ENCODE results near the gene NOVA2. TPM values are rescaled to one million over a fixed set of nuclear protein-coding genes. Genes with fewer than 3 reads are reported as not detected.

The NOVA2 gene
- total RNA-seq (2021): not detected in 2 replicates
- percentile 6 among the genes with signal in this experiment for Bru-seq, nascent RNA
- BruChase-seq, experiment 1, labeled RNA remaining after a 2-hour chase: not detected
- BruChase-seq, experiment 2, labeled RNA remaining after a 6-hour chase: percentile 4 among the genes with signal in this experiment
- long read RNA-seq: 0 reads

GRCh38 chr19:45973553-45974338 is at the start of gene NOVA2:
Gene NOVA2, minus strand, starts transcription at chr19:45973865. Its CDS starts 514 bp downstream, at chr19:45973351.
- Histone ChIP-seq H3K27ac (ENCODE audit: low read depth, low read length, poor library complexity, severe bottlenecking) (no peak within 1 kb of the TSS), H3K4me3 (ENCODE audit: low read depth, low read length, poor library complexity, severe bottlenecking) (peak within 1 kb of the TSS; percentile 36), H3K36me3 (ENCODE audit: insufficient read depth, low read length, poor library complexity, severe bottlenecking) (no peaks in the 10 kb centered on the region), H3K9me3 (ENCODE audit: low read depth, low read length, poor library complexity, severe bottlenecking) (no peaks in the 10 kb centered on the region), H3K27me3 (replicated peaks; ENCODE audit: insufficient read depth, low read depth, low read length, poor library complexity) (peaks cover 47% of the 10 kb centered on the region), H3K4me1 (ENCODE audit: insufficient read depth, low read length, poor library complexity, severe bottlenecking) (no peaks in the 10 kb centered on the region)
- no TSS peak for BruUV-seq (replicated peaks)
- ChIA-PET CTCF (interaction anchor here (0.6 kb wide), 1 partner anchor 92 kb away, joined by 4 read pairs; no protein-coding TSS in a partner anchor), POLR2A (ENCODE audit: low non-redundant PET) (interaction anchor here (0.6 kb wide), 1 partner anchor 14 kb away, joined by 4 read pairs; no protein-coding TSS in a partner anchor)
- DNase-seq (ENCODE audit: low spot score): peak; percentile 84
- intact Hi-C loops (cut with micrococcal nuclease; ENCODE audit: unreplicated experiment): no loop called here
- TF ChIP-seq CTCF (conservative IDR thresholded peaks at IDR 0.05; ENCODE audit: low read depth, low read length) (no peak), EZH2 (IDR thresholded peaks at IDR 0.05; ENCODE audit: borderline replicate concordance, low read depth, low read length, poor library complexity, severe bottlenecking) (no peak)

DNA sequence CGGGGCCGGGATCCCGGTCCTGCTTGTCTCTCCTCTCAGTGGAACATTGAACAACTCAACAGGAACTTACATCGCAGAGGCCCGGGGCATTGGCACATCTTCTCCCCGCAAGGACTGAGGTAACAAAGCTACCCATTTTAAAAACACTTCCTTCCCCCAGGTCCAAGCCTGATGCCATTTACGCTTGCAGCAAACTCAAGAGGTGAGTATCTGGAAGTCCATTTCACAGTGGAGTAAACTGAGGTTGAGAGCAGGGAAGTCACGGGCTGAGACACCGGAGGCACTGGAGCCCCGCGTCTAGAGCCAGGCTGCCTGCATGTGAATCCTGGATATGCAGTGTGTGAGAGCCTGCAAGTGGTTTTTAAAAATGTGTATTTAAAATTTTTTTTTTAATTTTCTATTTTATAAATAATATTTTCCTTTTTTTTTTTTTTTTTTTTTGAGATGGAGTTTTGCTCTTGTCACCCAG is 49.7 kb upstream of the NOVA2 start:
- ChIA-PET POLR2A (ENCODE audit: low non-redundant PET) (no interaction called here), CTCF (no interaction called here)
- H3K27ac ChIP-seq (ENCODE audit: low read depth, low read length, poor library complexity, severe bottlenecking): no peak overlapping the region

GRCh38 chr19:46022431-46023310 is 49.0 kb upstream of the NOVA2 start, which contains the start of gene PGLYRP1:
Gene PGLYRP1, minus strand, starts transcription at chr19:46023053. Its CDS starts 32 bp downstream, at chr19:46023021.
- CTCF ChIA-PET: no interaction called here
- Histone ChIP-seq H3K4me3 (ENCODE audit: low read depth, low read length, poor library complexity, severe bottlenecking) (no peak within 1 kb of the TSS), H3K27me3 (replicated peaks; ENCODE audit: insufficient read depth, low read depth, low read length, poor library complexity) (peaks cover 3% of the 10 kb centered on the region), H3K9me3 (ENCODE audit: low read depth, low read length, poor library complexity, severe bottlenecking) (no peaks in the 10 kb centered on the region), H3K36me3 (ENCODE audit: insufficient read depth, low read length, poor library complexity, severe bottlenecking) (no peaks in the 10 kb centered on the region), H3K4me1 (ENCODE audit: insufficient read depth, low read length, poor library complexity, severe bottlenecking) (no peaks in the 10 kb centered on the region), H3K27ac (ENCODE audit: low read depth, low read length, poor library complexity, severe bottlenecking) (no peak within 1 kb of the TSS)
- intact Hi-C loops (cut with micrococcal nuclease; ENCODE audit: unreplicated experiment): no loop called here
- DNase-seq (ENCODE audit: low spot score): no peak
- no TSS peak for BruUV-seq (replicated peaks)
- POLR2A ChIA-PET (ENCODE audit: low non-redundant PET): no interaction called here
- TF ChIP-seq CTCF (conservative IDR thresholded peaks at IDR 0.05; ENCODE audit: low read depth, low read length) (no peak), EZH2 (IDR thresholded peaks at IDR 0.05; ENCODE audit: borderline replicate concordance, low read depth, low read length, poor library complexity, severe bottlenecking) (no peak)

More for the DNA sequence above, 49.7 kb upstream of the NOVA2 start:
- intact Hi-C loops (cut with micrococcal nuclease; ENCODE audit: unreplicated experiment): no loop called here
- Histone ChIP-seq H3K9me3 (ENCODE audit: low read depth, low read length, poor library complexity, severe bottlenecking) (no peaks in the 10 kb centered on the region), H3K36me3 (ENCODE audit: insufficient read depth, low read length, poor library complexity, severe bottlenecking) (no peaks in the 10 kb centered on the region), H3K4me1 (ENCODE audit: insufficient read depth, low read length, poor library complexity, severe bottlenecking) (no peaks in the 10 kb centered on the region), H3K4me3 (ENCODE audit: low read depth, low read length, poor library complexity, severe bottlenecking) (no peak overlapping the region), H3K27me3 (replicated peaks; ENCODE audit: insufficient read depth, low read depth, low read length, poor library complexity) (peaks cover 3% of the 10 kb centered on the region)
- TF ChIP-seq EZH2 (IDR thresholded peaks at IDR 0.05; ENCODE audit: borderline replicate concordance, low read depth, low read length, poor library complexity, severe bottlenecking): no peak
- no peak for DNase-seq (ENCODE audit: low spot score)
- BruUV-seq (replicated peaks): no TSS peak

Measured in A673 (cell line).